PC-3 (cell line): Measurements from ENCODE around the gene PI4KA.

Experiments used
- EZH2 ChIP-seq: fragments of 300-600 bp; sonication (generic); IDR thresholded peaks from one replicate; pipeline ENCODE4 v1.6.1; 2017; ENCODE audit warnings: antibody characterized with exemption, mild to moderate bottlenecking, low read length; ENCODE audit not compliant: unreplicated experiment
- EZH2phosphoT487 ChIP-seq: fragments of 300-600 bp; sonication (generic); IDR thresholded peaks from 2 replicates; pipeline ENCODE4 v1.6.1; 2018; ENCODE audit warnings: mild to moderate bottlenecking, antibody characterized with exemption, low read length, borderline replicate concordance
- TF ChIP-seq, protein P1 (sequence below): fragments of 300-600 bp; sonication (generic); conservative IDR thresholded peaks from 2 replicates; pipeline ENCODE4 v1.5.1; 2017; ENCODE audit warnings: antibody characterized with exemption, low read depth, mild to moderate bottlenecking, low read length

DNA sequence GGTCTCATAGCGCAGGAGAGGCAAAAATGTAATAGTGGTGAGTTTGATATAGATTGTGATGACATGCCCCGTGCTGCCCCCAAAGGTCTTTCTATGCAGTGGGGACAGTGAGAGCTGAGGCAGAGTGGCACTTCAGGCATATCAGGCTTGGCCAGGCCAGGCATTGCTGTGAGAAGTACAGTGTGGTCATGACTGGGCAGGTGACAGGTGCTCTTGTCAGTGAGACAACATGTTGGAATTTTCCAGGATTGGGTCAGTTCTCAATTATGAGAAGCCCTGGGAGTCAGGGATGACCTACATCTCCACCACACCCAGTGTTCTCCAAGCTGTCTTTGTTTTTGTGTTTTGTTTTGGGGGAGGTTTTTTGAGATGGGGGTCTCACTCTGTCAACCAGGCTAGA lies 3.9 kb upstream of the PI4KA start:
- TF ChIP-seq, protein P1, sequence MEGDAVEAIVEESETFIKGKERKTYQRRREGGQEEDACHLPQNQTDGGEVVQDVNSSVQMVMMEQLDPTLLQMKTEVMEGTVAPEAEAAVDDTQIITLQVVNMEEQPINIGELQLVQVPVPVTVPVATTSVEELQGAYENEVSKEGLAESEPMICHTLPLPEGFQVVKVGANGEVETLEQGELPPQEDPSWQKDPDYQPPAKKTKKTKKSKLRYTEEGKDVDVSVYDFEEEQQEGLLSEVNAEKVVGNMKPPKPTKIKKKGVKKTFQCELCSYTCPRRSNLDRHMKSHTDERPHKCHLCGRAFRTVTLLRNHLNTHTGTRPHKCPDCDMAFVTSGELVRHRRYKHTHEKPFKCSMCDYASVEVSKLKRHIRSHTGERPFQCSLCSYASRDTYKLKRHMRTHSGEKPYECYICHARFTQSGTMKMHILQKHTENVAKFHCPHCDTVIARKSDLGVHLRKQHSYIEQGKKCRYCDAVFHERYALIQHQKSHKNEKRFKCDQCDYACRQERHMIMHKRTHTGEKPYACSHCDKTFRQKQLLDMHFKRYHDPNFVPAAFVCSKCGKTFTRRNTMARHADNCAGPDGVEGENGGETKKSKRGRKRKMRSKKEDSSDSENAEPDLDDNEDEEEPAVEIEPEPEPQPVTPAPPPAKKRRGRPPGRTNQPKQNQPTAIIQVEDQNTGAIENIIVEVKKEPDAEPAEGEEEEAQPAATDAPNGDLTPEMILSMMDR: no peak
- TF ChIP-seq EZH2phosphoT487: no peak
- no peak for TF ChIP-seq EZH2
